ENCODE measurements around the gene MAN1C1. TPM values are rescaled to one million over a fixed set of nuclear protein-coding genes. Genes with fewer than 3 reads are reported as not detected.

The MAN1C1 gene
- total and polyA plus RNA-seq, 4 donors = 4.6 to 14.7 (median 13.1) TPM

GRCh38 chr1:25706146-25707089, 89.8 kb downstream of the MAN1C1 start:
- Histone ChIP-seq H3K36me3 (ENCODE audit: control insufficient read depth in 4 of 4, insufficient read depth in 4 of 4, low read length in 4 of 4) (no peaks in the 10 kb centered on the region), H3K9me3 (ENCODE audit: control insufficient read depth in 4 of 4, insufficient read depth in 3 of 4, low read length in 3 of 4) (no peaks in the 10 kb centered on the region), H3K9ac (ENCODE audit: insufficient read depth in 1 of 2, low read length in 2 of 2) (no peak overlapping the region), H3K4me1 (ENCODE audit: control insufficient read depth in 5 of 5, insufficient read depth in 5 of 5, low read length in 5 of 5) (peaks cover 0 to 22% (median 17%) of the 10 kb centered on the region in 5 donors), H3K27me3 (ENCODE audit: control insufficient read depth in 3 of 3, insufficient read depth in 3 of 3, low read length in 2 of 3) (no peaks in the 10 kb centered on the region), H3K27ac (ENCODE audit: low read depth in 1 of 2, low read length in 1 of 2) (no peak overlapping the region), H3K4me3 (no peak overlapping the region)
- 90 to 91% methylated on average over 8 of the region's 8 CpGs for WGBS, 2 donors
- no peak for DNase-seq
- ATAC-seq (ENCODE audit: insufficient read depth, low FRiP score) = no peak
- TF ChIP-seq CTCF (IDR thresholded peaks at IDR 0.05; ENCODE audit: control extremely low read depth, extremely low read depth) = no peak

- no peaks in the 10 kb centered on the region for H3K36me3 ChIP-seq (ENCODE audit: control insufficient read depth in 4 of 4, insufficient read depth in 4 of 4, low read length in 4 of 4)
- H3K9me3 ChIP-seq (ENCODE audit: control insufficient read depth in 4 of 4, insufficient read depth in 3 of 4, low read length in 3 of 4) = no peaks in the 10 kb centered on the region
- no peak overlapping the region for H3K4me3 ChIP-seq
- no peaks in the 10 kb centered on the region for H3K27me3 ChIP-seq (ENCODE audit: control insufficient read depth in 3 of 3, insufficient read depth in 3 of 3, low read length in 2 of 3)
- H3K27ac ChIP-seq (ENCODE audit: low read depth in 1 of 2, low read length in 1 of 2) = peak overlapping the region in 1 of 2 donors; percentile 39
- 83 to 89% methylated on average over 6 of the region's 6 CpGs for WGBS, 2 donors
- peaks cover 0 to 19% (median 12%) of the 10 kb centered on the region in 5 donors for H3K4me1 ChIP-seq (ENCODE audit: control insufficient read depth in 5 of 5, insufficient read depth in 5 of 5, low read length in 5 of 5)
- DNase-seq = no peak
- no peak for ATAC-seq (ENCODE audit: insufficient read depth, low FRiP score)
- no peak for TF ChIP-seq CTCF (IDR thresholded peaks at IDR 0.05; ENCODE audit: control extremely low read depth, extremely low read depth)
- no peak overlapping the region for H3K9ac ChIP-seq (ENCODE audit: insufficient read depth in 1 of 2, low read length in 2 of 2)
These were observed 90.9 kb downstream of the MAN1C1 start for GRCh38 chr1:25707280-25708016.

- Histone ChIP-seq H3K9ac (ENCODE audit: insufficient read depth in 1 of 2, low read length in 2 of 2) (no peak overlapping the region), H3K4me3 (no peak overlapping the region), H3K36me3 (ENCODE audit: control insufficient read depth in 4 of 4, insufficient read depth in 4 of 4, low read length in 4 of 4) (no peaks in the 10 kb centered on the region), H3K27ac (ENCODE audit: low read depth in 1 of 2, low read length in 1 of 2) (no peak overlapping the region), H3K27me3 (ENCODE audit: control insufficient read depth in 3 of 3, insufficient read depth in 3 of 3, low read length in 2 of 3) (no peaks in the 10 kb centered on the region), H3K4me1 (ENCODE audit: control insufficient read depth in 5 of 5, insufficient read depth in 5 of 5, low read length in 5 of 5) (peaks cover 0 to 17% (median 12%) of the 10 kb centered on the region in 5 donors), H3K9me3 (ENCODE audit: control insufficient read depth in 4 of 4, insufficient read depth in 3 of 4, low read length in 3 of 4) (no peaks in the 10 kb centered on the region)
- ATAC-seq (ENCODE audit: insufficient read depth, low FRiP score) = no peak
- DNase-seq = no peak
- TF ChIP-seq CTCF (IDR thresholded peaks at IDR 0.05; ENCODE audit: control extremely low read depth, extremely low read depth) = no peak
- WGBS, 2 donors = 92 to 96% methylated on average over 7 of the region's 7 CpGs
These were observed 94.2 kb downstream of the MAN1C1 start for GRCh38 chr1:25710583-25711347.
